SJSA1 (cell line): ENCODE data around the gene FNDC1. TPM values are rescaled to one million over a fixed set of nuclear protein-coding genes. Genes with fewer than 3 reads are reported as not detected.

Source experiments
- DNase-seq, 2 experiments: peaks; one replicate each; pipeline ENCODE4 v3.0.0-alpha.2; 2015 to 2020; ENCODE audit warnings: low spot score in 2 of 2, low read depth in 1 of 2
- H3K27ac ChIP-seq: fragments of 250-450 bp; sonication (Bioruptor Pico); 2 replicates; pipeline ENCODE4 v1.5.1; 2020; ENCODE audit warnings: mild to moderate bottlenecking, moderate library complexity
- H3K27me3 ChIP-seq: fragments of 250-450 bp; sonication (Bioruptor Pico); replicated peaks from 2 replicates; pipeline ENCODE4 v1.5.1; 2020; ENCODE audit warnings: mild to moderate bottlenecking, moderate library complexity
- H3K36me3 ChIP-seq: fragments of 250-450 bp; sonication (Bioruptor Pico); 2 replicates; pipeline ENCODE4 v1.5.1; 2020; ENCODE audit warnings: mild to moderate bottlenecking
- H3K4me1 ChIP-seq: fragments of 250-450 bp; sonication (Bioruptor Pico); replicated peaks from 2 replicates; pipeline ENCODE4 v1.6.1; 2021; ENCODE audit warnings: mild to moderate bottlenecking
- H3K4me3 ChIP-seq: fragments of 250-450 bp; sonication (Bioruptor Pico); 2 replicates; pipeline ENCODE4 v1.5.1; 2020; ENCODE audit warnings: mild to moderate bottlenecking
- H3K9me3 ChIP-seq: fragments of 250-450 bp; sonication (Bioruptor Pico); replicated peaks from 2 replicates; pipeline ENCODE4 v1.5.1; 2020; ENCODE audit warnings: mild to moderate bottlenecking
- total RNA-seq: library from RNA; depleted of rRNA; stranded (reverse); fragments of >200 nt; shearing (Covaris generic); gene quantifications from 2 replicates; pipeline ENCODE4 v1.2.3, GENCODE V29; 2014

The FNDC1 gene
- total RNA-seq, 1 experiment from 2014 or later = 4.9 TPM

DNA sequence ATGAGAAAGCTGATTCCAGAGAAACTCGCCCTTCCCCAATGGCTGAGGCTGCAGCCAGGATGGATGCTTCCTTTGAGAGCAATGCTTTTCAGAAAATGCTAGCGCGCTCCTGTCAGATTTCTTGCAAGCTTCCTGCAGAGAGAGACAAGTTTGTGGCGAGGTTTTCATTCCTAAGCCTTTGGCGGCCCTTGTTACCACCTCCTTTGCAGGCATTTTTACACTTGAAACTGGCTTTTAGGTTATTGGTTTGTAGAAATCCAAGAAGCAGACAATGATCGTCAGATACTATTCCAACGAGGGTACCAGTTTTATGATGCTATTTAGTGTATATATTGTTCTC, 1.1 kb downstream of the FNDC1 start:
- Histone ChIP-seq H3K27me3 (no peaks in the 10 kb centered on the region), H3K27ac (no peak overlapping the region), H3K36me3 (no peaks in the 10 kb centered on the region), H3K4me1 (peaks cover 49% of the 10 kb centered on the region), H3K4me3 (peak overlapping the region; percentile 65), H3K9me3 (no peaks in the 10 kb centered on the region)
- DNase-seq = no peak

DNA sequence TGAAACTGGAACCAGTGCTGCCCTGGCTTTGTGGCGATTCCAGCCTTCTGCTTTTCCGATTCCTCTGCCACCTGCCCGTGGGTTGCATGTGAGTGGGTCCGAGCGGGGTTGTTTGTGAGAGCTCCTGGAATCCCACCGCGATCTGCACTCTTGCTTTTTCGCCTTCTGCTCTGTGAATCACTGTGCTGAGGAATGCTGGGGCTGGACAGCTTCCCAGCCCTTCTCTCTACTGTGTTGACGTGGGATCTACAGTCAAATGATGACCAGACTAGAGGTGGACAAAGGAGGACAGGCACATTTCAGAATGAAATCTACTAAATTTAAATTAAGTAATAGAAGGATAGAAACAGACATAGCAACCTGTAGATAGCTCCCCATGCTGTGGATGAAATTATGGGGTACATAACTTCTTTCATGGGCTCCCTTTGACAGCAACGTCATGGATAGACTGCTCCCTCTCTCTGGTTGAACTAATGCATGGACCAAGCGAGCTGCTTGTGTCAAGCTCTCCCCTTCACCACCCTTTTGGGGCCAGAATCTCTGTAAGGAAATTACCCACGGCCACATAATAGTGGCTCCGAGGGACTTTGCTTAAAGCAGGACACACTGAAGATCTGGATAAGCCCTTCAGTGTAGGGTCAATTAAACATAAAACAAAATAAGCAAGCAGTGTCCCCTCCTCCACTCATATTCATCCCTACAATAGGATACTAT, 2.0 kb downstream of the FNDC1 start:
- DNase-seq = peak; percentile 61 to 70
- no peaks in the 10 kb centered on the region for H3K9me3 ChIP-seq
- peaks cover 49% of the 10 kb centered on the region for H3K4me1 ChIP-seq
- H3K4me3 ChIP-seq = peak overlapping the region; percentile 65
- H3K27me3 ChIP-seq = no peaks in the 10 kb centered on the region
- H3K36me3 ChIP-seq = no peaks in the 10 kb centered on the region
- H3K27ac ChIP-seq = no peak overlapping the region

DNA sequence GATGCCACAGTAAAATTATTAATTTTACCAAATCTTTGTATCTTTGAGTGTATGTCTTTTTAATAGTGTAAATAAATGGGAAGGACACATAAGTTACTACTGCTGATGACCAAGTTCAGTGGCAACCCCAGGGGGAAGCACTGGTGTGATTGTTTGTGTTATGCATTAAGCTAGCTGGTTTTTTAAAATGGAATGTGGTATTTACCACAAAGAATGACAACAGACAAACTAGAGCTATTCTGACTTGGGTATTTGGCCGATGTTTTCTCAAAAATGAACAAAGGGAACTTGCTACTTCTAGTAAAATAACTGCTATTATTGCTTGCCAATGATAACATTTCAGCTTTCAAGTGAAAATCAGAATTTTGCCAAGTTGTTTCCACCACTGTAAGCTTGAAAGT, 2.9 kb downstream of the FNDC1 start:
- H3K4me1 ChIP-seq = peaks cover 49% of the 10 kb centered on the region
- H3K27ac ChIP-seq = no peak overlapping the region
- H3K36me3 ChIP-seq = no peaks in the 10 kb centered on the region
- no peaks in the 10 kb centered on the region for H3K27me3 ChIP-seq
- peak in 1 of 2 experiments; percentile 67 for DNase-seq
- no peaks in the 10 kb centered on the region for H3K9me3 ChIP-seq
- H3K4me3 ChIP-seq = no peak overlapping the region

DNA sequence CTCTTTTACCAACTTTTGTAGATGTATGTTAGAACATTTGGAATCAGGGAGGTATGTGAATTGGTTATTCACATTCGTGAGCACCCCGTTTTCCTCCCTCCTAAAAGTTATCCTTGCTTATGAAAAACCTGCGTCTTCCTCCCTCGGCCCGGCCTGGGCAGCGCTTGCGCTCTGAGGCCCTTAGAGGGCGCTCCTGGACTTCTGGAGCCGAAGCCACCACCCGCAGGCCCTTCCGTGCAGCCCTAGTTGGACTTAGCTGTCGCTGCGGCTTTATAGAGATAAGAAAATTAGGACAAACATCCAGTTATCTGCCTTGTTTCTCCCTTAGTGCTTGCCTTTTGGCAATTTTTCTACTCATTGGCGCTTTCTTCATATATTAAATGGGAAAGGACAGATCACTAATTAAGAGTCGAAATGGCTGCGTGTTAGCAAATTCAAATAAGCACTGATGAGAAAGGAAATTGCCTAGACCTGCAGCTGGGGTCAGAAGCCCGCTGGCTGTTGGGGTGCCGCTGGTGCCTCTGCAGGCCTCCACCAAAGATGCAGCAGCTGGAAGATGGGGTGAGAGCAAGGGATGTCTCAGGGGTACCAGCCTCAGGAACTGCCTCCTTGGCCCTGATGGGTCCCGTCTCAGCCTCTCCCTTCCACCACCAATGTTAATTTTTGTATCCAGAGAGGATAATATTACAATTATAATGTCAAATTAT, 5.2 kb downstream of the FNDC1 start:
- H3K27ac ChIP-seq = no peak overlapping the region
- H3K4me3 ChIP-seq = no peak overlapping the region
- H3K4me1 ChIP-seq = peaks cover 44% of the 10 kb centered on the region
- H3K27me3 ChIP-seq = no peaks in the 10 kb centered on the region
- no peaks in the 10 kb centered on the region for H3K36me3 ChIP-seq
- peak; percentile 81 to 85 for DNase-seq
- H3K9me3 ChIP-seq = 0 out of 2 replicates have a peak, but pooled peaks cover under 1% of the 10 kb centered on the region

DNA sequence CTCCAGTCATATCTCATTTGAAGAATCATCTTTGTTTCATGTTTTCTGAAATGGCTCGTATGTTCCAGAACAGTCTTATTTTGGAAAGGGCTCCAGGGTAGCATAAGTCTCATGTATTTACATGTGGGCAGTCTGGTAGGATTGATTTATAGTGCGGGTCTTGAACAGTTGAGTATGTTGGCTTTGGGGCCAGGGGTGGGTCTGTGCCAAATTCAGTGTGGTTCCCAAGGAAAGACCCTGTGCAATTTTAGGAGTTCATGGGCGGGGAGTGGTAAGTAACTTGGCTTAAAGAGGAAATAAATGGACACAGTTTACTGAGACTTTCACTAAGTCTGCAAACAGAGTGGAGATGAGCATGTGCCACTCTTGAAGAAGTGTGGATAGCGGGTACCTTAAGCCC, 7.7 kb downstream of the FNDC1 start:
- no peak overlapping the region for H3K27ac ChIP-seq
- DNase-seq = no peak
- peaks cover 29% of the 10 kb centered on the region for H3K4me1 ChIP-seq
- H3K4me3 ChIP-seq = no peak overlapping the region
- H3K9me3 ChIP-seq = 0 out of 2 replicates have a peak, but pooled peaks cover 3% of the 10 kb centered on the region
- H3K36me3 ChIP-seq = no peaks in the 10 kb centered on the region
- H3K27me3 ChIP-seq = no peaks in the 10 kb centered on the region

DNA sequence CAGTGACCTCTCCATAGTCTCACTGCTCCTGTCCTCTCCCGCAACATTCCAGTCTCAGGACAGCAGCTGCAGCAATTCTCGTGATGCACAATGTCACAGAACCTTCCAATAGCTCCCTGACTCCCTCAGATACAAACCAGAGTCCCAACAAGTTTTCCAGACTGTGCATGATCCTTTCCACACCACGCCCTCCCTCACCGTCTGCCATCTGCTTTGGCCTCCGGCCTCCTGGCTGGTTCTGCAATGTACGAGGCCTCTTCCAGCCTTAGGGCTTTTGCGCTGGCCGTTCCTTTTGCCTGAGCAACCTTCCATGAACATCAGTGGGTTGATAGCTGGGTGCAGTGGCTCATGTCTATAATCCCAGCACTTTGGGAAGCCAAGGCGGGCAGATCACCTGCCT, 9.6 kb downstream of the FNDC1 start:
- 0 out of 2 replicates have a peak, but pooled peaks cover 3% of the 10 kb centered on the region for H3K9me3 ChIP-seq
- H3K36me3 ChIP-seq = no peaks in the 10 kb centered on the region
- no peak overlapping the region for H3K27ac ChIP-seq
- H3K27me3 ChIP-seq = no peaks in the 10 kb centered on the region
- peaks cover 38% of the 10 kb centered on the region for H3K4me1 ChIP-seq
- no peak for DNase-seq
- H3K4me3 ChIP-seq = no peak overlapping the region

DNA sequence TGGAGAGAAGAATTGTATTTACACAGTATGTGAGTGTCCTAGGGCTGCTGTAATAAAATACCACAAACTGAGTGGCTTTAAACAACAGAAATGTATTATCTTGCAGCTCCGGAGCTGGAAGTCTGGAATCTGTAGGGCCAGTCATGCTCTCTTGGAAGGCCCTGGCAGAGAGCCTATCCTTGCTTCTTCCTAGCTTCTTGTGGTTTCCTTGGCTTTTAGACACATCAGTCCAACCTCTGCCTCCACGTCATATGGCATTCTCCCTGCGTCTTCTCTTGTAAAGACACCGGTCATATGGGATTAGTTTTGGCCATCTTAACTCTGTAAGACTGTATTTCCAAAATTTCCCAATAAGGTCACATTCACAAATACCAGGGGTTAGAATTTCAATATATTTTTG, 10.8 kb downstream of the FNDC1 start:
- Histone ChIP-seq H3K27ac (peak overlapping the region; percentile 24), H3K4me3 (no peak overlapping the region), H3K27me3 (no peaks in the 10 kb centered on the region), H3K4me1 (peaks cover 37% of the 10 kb centered on the region), H3K36me3 (no peaks in the 10 kb centered on the region), H3K9me3 (0 out of 2 replicates have a peak, but pooled peaks cover 3% of the 10 kb centered on the region)
- peak; percentile 69 to 70 for DNase-seq

DNA sequence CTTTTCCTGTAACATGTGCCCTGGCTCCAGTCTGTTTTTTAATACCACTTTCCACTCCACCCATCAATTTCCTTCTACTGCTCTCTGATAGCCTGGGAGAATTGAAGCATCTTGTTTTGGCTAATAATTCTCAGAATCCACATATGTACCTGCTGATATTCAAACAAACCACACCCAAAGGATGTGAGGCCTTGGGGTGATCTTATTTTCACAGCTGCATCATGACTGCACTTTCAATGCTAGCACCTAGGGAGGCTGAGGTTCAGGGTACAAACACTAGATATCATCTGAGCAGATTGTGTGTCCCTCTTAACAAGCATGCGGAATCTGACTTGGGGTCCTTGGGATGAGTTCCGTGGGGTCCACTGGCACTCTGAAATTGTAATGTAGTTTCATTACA, 12.7 kb downstream of the FNDC1 start:
- Histone ChIP-seq H3K27me3 (no peaks in the 10 kb centered on the region), H3K36me3 (no peaks in the 10 kb centered on the region), H3K4me3 (no peak overlapping the region), H3K4me1 (peaks cover 56% of the 10 kb centered on the region), H3K9me3 (peaks cover 7% of the 10 kb centered on the region; the same call in 1 of the 2 replicates), H3K27ac (no peak overlapping the region)
- DNase-seq = no peak

DNA sequence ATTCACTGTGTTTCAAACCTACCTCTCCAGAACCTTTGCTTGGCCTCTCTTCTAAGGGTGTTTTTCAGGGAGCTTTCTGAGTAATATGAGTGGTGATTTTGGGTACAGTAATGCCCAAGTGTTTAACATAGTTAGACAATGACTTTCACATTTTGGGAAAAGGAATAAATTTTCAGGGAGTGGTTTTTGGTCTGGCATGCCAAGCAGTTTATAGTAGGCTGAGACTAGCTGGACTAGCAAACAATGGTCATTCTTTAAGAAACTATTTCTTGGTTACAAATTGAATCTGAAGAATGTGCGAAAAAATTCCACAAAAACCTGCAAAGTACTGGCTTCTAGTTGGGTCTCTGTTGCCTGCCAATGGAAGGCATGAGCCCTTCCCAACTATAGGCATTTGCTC, 15.4 kb downstream of the FNDC1 start:
- H3K4me1 ChIP-seq = peaks cover 73% of the 10 kb centered on the region
- peak overlapping the region; percentile 99 for H3K27ac ChIP-seq
- no peaks in the 10 kb centered on the region for H3K36me3 ChIP-seq
- peaks cover 5% of the 10 kb centered on the region; the same call in 1 of the 2 replicates for H3K9me3 ChIP-seq
- no peaks in the 10 kb centered on the region for H3K27me3 ChIP-seq
- peak; percentile 69 to 96 for DNase-seq
- H3K4me3 ChIP-seq = no peak overlapping the region

DNA sequence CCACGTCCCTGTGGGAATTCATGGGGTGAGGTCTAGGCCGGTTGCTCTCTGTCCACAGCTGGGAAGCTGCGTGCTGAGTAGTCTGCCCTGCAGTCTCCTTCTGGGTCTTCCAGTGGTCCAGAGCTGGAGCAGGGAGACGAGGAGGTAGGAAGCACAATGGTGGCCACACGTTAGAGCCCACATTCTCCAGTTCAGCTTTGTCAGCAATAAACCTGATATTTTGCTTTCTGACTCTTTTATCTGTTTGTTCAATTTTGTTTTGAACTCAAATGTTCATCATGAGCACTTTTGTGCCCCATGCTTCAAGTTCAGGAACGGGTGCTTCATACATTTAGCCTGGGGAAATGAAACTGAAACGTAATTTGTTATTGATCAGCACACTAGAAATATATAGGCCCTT, 21.3 kb downstream of the FNDC1 start:
- no peak for DNase-seq
- Histone ChIP-seq H3K9me3 (peaks cover 4% of the 10 kb centered on the region; the same call in 1 of the 2 replicates), H3K4me3 (no peak overlapping the region), H3K27me3 (no peaks in the 10 kb centered on the region), H3K27ac (no peak overlapping the region), H3K36me3 (no peaks in the 10 kb centered on the region), H3K4me1 (peaks cover 56% of the 10 kb centered on the region)

DNA sequence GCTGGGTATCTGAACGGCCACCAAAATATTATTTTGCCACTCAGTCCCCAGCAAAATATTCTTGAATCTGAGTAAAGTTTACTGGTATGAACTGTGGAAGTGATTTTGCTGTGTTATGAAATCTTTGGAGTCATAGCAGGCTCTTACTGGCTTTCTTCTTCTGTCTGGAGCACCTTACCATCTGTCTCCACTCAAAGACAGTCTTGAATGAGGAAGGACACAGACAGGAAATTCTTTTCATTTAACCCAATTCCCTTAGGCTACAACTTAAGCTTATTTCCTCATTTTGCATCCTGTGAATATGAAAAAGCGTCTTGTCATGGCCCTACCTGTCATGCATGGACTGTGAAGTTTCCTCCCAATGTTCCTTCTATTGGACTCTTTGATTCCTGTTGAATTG, 24.7 kb downstream of the FNDC1 start:
- Histone ChIP-seq H3K36me3 (no peaks in the 10 kb centered on the region), H3K27ac (peak overlapping the region; percentile 41), H3K27me3 (no peaks in the 10 kb centered on the region), H3K9me3 (no peaks in the 10 kb centered on the region), H3K4me3 (no peak overlapping the region), H3K4me1 (peaks cover 59% of the 10 kb centered on the region)
- no peak for DNase-seq

DNA sequence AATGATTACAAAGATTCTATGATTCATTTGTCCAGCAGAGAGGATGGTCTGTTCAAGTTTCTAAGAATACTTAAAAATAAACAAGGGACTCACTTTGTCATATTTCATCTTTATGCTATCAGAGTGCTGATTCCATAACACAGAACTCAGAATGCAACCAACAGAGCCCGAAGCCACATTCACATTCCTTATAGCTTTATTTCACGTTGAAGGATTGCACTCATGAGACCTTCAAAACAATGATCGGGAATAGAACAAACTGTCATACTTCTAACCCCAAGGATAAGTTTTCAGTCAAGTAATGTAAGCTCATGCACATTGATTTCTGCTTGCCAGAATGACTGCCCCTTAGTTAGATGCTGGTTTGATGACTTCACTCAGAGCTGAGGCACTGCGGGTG, 25.2 kb downstream of the FNDC1 start:
- Histone ChIP-seq H3K4me1 (peaks cover 56% of the 10 kb centered on the region), H3K4me3 (no peak overlapping the region), H3K36me3 (no peaks in the 10 kb centered on the region), H3K27me3 (no peaks in the 10 kb centered on the region), H3K27ac (peak overlapping the region; percentile 41), H3K9me3 (no peaks in the 10 kb centered on the region)
- DNase-seq = no peak

DNA sequence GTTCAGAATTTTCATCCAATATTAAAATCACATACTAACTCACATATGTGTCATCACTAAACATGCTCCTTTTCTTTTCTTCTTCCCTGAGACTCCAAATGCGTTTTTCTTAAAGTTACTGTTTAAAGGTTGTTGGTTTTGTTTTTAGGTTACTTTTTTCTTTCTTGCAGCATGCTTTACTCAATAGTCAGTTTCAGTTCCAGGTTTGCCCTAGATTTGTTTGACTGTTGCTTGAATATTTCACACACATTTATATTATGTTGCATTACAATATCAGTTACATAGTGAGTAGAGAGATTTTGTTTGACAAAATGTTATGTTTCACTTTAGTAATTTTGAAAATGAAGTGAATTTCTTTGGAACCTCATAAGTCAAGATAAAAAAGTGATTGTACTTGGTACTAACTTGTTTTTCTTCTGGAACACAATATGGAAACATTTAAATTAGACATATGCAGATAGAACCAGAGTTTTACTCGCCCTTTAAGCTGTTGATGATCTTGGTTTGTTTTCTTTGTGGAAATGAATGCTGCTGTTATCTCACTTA, 27.3 kb downstream of the FNDC1 start:
- H3K27ac ChIP-seq = peak overlapping the region; percentile 48
- H3K27me3 ChIP-seq = no peaks in the 10 kb centered on the region
- peak in 1 of 2 experiments; percentile 27 for DNase-seq
- no peaks in the 10 kb centered on the region for H3K36me3 ChIP-seq
- H3K4me1 ChIP-seq = peaks cover 56% of the 10 kb centered on the region
- H3K4me3 ChIP-seq = no peak overlapping the region
- H3K9me3 ChIP-seq = no peaks in the 10 kb centered on the region

DNA sequence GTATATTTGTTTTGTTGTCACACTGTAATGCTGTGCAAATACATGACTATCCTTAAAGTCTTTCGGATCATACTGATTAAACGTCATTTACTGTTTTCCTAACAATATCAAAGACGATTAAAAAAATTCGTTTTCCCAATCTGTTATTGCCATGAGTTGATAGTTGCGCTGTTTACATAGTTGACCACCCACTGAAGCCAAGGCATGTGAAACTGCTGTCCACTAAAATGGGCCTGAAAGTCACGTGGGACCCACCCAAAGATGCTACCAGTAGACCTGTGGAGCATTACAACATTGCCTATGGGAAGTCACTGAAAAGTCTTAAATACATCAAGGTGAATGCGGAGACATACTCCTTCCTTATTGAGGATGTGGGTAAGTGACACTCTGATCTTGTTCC, 28.1 kb downstream of the FNDC1 start:
- H3K27me3 ChIP-seq = no peaks in the 10 kb centered on the region
- H3K9me3 ChIP-seq = no peaks in the 10 kb centered on the region
- DNase-seq = peak; percentile 67 to 78
- no peak overlapping the region for H3K4me3 ChIP-seq
- H3K36me3 ChIP-seq = no peaks in the 10 kb centered on the region
- H3K27ac ChIP-seq = peak overlapping the region; percentile 48
- H3K4me1 ChIP-seq = peaks cover 56% of the 10 kb centered on the region
